Stimulated activated CD4-positive, alpha-beta T cell treated with anti-CD3 and anti-CD28 coated beads, Interleukin-1b, Interleukin-23, amount 100 ng/mL, for 4 hours (primary cell): ENCODE measurements around the gene ZNF396.

Source experiments
- DNase-seq, 2 donors: peaks; one replicate each; pipeline ENCODE4 v3.0.0-alpha.2; 2020; ENCODE audit warnings: low read depth in 2 of 2

The ZNF396 gene

DNA sequence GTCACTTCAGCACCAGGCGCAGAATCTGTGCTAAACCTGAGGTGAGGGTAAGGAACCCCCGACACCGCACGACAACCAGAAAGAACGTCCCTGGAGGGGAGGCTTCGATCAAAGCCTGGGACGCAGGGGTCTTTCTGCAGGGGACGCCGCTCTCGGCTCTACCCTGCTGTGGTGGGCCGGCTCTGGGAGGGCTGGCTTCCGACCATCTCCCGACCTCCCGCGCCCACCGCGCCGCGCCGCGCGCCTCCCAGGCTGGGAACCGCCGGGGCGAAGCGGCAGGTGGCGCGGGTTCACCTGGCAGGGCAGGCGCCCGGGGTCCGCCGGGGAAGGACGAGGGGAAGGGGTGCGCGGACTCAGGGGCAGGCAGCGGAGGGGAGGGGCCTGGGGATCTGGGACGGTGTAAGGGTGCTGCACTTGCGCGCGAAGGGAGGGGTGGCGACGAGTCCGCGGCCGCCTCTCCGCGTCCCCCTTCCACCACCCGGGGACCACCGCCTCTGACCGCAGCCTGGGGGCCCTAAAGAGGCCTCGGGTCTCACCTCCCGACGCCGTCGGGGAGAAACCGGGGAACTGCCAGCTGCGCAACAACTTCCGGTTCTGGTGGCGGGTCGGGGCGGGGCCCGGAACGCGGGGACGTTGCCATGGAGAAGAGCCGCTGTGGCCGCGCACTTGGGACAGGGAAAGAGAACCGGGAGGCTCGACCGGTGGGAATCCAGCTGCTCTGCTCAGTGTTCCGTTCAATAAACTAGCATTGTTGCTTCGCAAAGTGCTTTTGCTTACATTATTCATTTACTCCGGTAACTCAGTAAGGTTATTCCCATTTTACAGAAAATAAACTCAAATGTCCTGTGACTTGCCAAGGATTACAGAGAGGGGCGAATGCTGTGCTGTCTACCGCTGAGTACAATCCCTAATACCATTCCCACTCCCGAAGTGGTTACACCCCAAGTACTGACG, at the start of gene ZNF396:
TSS of gene ZNF396 (minus strand) at position 596 of the 954 bp plus-strand sequence. CDS start 3,045 bp downstream, outside the sequence.
- DNase-seq, result peak; percentile 46 to 58

DNA sequence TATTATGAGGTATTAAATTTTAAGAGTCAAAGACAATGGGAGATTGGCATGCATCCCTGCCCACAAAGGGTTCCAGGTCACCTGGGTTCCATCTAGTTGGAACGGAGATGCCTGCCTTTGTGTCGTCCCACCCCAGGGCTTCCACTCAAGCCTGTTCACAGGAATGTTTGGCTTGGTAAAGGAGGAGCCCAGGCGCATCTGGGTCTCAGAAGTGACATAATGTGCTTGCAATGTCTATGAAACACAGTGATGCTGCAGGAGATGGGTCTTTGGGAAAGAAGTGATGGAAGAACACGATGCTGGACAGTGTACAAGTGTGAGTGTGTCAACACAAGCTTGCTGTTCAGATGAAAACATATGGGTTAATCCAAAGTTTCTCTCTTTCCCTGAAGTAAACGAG, 49.6 kb upstream of the ZNF396 start:
- no peak for DNase-seq

DNA sequence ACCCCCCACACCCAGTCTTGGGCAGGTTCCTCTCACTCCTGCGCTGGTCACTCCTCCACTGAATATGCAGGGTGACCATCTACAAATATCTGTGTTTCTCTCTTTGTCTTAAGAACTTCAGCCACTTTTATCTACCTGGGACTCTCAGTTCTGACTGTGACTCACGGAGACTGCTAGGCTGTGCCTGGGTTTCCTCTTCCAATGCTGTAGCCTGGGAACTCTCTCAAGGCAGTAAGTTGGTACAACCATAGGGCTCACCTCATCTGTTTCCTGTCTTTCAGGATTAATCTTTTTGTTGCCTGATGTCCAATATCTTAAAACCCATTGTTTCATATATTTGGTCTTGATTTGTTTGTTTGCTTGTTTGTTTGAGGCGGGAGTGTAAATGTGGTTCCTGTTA, 47.2 kb upstream of the ZNF396 start:
- DNase-seq, result no peak

DNA sequence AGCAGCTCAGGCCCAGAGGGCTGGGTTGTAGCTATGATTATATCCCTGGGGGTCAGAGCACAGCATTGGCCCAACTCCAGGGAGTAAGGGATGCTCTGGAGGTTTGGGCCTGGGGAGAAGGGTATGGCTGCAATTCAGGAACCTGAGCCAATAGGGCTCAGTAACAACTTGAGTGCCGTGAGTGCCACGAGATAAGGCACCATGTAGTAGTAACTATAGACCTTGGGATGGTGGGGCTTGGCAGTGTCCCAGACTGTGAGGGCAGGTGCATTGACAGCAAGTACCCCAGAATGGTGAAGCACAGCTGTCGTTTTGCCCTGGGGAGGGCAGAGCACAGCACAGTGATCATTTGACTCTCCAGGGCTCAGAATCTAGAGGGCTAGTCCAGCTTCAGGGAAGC, 45.1 kb upstream of the ZNF396 start:
- no peak for DNase-seq

DNA sequence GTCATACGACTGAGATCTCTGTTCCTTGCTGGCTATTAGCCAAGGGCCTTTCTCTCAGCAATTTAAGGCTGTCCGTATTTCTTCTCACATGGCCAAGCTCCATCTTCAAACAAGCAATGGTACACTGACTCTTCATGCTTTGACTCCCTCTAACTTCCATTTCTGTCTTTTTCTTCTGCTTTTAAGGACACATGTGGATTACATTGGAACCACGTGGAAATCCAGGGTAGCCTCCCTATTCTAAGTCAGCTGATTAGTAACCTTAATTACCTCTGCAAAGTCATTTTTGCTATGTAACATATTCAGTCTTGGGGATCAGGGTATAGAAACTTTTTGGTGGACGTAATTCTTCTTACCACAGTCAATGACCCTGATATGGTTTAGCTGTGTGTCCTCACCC, 41.5 kb upstream of the ZNF396 start:
- no peak for DNase-seq

DNA sequence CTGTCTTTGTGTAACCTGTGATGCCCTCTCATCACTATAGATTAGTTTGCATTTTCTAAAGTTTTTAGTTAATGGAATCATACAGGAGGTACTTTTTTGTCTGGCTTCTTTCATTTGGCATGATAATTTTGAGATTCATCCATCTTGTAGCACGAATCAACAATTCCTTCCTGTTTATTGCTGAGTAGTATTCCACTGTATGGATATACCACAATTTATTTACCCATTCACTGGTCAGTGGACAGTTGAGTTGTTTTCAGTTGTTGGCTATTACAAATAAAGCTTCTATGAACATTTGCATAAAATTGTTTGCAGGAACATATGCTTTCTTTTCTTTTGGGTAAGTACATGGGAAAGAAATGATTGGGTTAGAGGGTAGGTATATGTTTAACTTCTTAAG, 40.1 kb upstream of the ZNF396 start:
- DNase-seq, result no peak

DNA sequence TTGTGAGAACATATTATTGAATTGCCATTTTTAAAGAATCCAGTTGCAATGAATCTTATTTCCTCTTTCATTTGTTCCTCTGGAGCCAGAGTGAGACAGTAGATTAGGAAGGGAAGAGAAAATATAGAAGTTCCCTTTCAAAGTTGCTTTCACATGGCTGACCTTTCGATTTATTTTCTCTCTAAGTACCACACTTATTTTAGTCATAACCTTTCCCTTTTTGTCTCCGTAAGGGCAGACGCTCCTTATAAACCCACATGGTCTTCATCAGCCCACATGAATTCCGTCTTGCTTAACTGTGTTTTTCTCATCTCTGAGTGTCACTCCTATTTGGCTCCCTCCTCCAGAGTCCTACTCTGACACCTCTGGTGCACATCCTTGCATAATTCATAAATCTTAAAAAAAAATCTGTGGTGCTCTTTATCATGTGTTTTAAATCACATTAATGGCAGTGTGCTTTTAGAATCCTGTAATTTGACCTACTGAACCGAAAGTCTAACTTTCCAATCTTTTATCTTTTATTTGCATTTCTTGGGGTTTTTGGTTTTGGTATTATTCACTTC, 38.5 kb upstream of the ZNF396 start:
- no peak for DNase-seq

DNA sequence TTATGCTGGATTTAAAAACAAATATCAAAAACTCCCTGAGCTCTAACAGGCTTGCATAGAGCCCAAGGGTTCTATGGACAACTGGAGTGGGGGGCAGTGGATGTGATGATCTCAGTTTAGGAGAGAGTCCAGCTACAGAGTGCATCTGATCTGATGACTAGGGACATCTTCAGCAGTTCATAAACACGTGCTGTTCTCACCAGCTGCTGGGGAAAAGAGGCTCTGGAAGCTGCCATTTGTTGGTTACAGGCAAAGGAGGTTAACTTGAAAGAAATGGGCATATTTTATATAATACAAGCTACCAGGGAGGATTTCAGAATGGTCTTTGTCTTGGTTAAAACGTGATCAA, 36.0 kb upstream of the ZNF396 start:
- no peak for DNase-seq

DNA sequence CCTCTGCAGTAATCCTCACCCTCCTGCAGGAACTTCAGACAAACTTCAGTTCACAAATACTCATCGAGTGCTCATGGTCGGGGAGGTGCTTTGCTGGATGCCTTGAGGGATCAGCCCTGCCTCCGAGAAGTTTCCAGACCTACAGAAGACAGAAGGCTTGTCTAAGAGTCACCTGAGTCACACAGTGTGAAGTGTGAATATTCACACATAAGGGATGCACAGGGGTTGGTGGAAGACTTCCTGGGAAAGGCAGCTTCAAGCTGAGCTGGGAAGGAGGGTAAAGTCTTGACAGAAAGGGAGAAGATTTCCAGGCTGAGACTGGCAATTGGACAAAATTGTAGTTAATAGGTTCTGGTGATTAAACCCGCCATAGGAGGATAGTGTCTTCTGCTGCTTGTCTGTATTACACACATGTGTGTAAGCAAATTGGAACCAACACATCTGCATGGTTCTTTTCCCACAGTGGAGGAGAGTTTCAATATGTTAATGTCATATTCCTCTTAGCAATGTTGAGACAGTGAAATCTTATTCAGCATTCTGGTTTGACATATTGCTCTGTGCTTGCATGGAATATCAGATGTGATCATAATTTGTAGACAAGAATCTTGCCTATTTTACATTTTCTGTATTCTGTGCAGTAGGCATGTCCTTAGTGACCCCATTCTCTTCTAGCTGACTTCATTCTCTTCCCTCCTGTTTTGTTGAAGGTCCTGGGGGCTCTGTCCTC, 34.7 kb upstream of the ZNF396 start:
- no peak for DNase-seq

DNA sequence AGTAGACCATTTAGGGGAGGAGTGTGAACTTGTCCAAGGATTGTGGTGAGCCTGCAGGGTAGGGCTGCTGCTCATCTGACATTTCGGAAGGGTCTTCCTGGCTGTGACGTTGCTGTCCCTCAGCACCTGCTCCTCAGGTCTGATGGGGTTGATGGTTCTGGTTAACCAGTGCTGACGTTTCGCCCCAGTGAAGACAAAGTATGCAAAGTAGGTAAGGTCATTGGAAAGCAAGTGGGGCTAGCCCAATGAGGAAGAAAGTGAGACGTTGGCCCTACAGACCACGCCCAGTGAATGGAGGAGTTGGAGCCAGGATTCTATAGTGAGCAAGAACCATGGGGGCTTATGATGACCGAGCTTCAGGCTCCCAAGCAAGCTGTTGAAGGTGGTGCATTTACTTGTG, 33.4 kb upstream of the ZNF396 start:
- DNase-seq, result no peak

DNA sequence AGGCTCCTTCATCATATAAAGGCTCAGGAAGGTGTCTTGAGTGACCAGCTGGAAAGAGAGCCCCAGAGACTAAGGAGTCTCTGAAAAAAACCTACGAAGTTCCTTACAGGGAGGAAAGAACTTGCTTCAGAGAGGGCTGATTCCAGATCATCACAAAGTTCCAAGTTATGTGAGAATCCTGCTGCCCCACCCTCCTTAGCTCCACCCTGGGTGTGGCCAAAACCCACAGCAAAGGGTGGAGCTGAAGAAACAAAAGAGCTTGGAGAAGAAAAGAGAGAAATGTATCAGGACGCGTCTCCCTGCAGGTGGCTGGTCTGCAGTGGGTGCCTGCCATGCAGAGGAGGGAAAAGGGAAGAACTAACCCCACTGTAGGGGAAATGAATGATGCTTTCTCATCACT, 32.8 kb upstream of the ZNF396 start:
- no peak for DNase-seq

DNA sequence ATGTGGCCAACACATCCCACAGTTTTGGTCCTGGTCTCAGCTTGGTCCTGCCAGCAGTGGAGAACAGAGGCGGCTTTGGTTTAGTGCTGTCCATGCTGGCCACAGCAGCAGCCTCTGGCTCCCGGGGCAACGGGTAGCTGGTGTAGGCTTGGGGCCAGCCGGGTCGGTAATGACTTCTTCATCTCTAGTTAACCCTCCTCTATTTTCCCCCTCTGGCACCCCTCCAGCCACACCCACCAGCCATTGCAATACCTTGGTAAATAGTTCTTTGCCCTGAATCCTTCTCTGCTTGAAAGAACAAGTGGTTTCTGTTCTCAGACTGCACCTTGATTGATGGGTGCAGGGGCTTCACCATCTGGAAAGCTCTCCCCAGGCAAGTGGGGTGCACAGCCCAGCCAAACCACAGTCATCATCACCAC, 31.7 kb upstream of the ZNF396 start:
- no peak for DNase-seq

DNA sequence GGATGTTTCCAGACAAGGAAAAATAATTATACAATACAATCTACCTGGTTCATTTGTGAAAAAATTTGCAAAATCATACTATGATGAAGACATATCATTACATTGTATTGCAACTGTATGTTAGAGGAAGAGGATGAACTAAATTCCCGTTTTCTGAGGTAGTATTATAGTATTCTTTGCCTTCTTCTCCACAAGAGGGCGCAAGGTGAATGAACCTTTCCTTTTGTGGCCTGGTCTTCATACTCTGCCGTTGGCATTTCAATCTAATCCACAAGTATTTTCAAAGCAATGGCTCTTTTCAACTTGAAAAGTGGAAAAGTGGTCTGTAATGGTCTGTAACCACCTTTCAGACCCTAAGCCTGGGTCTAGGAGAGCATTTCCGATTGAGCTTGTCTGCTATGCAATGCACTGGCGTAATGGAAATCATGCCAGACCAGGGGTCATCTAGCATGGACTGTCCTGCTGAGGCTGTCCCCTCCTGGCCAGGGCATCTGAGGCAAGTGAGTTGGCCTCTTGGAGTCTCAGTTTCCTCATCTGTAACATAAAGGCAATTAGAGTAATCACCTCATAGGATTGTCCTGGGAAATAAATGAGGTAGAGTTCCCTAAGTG, 30.8 kb upstream of the ZNF396 start:
- DNase-seq, result peak in 1 of 2 donors; percentile 43

DNA sequence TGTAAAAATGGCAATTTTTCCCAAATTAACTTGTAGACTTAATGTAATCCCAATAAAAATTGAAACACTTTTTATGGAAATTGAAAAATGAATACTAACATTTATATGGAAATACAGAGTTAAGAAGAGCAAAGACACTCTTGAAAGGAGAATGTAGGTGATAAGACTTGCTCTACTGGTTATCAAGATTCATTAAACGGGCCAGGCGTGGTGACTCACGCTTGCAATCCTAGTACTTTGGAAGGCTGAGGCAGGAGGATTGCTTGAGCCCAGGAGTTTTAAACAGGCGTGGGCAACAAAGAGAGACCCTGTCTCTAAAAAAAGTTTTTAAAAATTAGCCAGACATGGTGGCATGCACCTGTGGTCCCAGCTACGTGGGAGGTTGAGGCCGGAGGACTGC, 29.5 kb upstream of the ZNF396 start:
- DNase-seq, result no peak

DNA sequence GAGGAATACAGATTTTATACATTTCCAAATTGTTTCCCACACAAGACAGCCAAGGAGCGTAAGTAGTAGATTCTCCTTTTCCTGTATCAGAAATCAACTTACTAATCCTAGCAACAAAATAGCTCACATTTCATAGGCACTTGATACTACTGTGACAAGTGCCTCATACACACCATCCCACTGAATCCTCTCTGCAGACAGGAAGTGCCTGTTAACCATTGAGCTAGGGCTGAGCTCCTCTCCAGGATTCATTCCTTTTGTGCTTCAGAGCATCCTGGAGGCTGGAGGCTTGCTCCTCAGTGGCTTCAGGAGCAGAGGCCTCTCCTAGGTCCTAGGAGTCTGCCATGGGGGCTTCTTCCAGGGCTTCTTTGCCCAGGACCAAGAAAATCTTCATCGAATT, 20.8 kb upstream of the ZNF396 start:
- no peak for DNase-seq

DNA sequence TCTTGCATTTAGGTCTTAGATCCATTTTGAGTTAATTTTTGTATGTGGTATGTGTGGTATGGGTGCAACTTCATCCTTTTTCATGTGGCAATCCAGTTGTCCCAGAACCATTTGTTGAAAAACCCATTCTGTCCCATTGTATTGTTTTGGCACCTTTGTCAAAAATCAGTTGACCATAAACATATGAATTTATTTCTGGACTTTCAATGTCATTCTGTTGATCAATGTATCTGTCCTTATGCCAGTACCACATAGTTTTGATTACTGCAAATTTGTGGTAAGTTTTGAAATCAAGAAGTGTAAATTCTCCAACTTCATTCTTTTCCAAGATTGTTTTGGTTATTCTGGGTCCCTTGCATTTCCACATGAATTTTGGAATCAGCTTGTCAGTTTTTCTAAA, 16.6 kb upstream of the ZNF396 start:
- no peak for DNase-seq

DNA sequence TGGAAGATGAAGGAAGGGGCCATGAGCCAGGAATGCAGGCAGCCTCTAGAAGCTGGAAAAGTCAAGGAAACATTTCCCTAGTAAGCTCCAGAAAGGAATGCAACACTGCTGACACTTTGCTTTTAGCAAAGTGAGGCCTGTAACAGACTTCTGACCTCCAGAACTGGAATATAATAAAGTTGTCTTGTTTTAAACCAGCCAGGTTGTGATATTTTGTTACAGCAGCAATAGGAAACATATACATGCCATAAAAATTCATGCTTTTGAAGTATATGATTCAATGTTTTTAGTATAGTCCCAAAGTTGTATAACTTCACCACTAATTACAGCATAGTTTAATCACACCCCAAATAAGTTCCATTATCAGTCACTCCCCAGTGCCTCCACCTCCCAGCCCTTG, 15.2 kb upstream of the ZNF396 start:
- no peak for DNase-seq

DNA sequence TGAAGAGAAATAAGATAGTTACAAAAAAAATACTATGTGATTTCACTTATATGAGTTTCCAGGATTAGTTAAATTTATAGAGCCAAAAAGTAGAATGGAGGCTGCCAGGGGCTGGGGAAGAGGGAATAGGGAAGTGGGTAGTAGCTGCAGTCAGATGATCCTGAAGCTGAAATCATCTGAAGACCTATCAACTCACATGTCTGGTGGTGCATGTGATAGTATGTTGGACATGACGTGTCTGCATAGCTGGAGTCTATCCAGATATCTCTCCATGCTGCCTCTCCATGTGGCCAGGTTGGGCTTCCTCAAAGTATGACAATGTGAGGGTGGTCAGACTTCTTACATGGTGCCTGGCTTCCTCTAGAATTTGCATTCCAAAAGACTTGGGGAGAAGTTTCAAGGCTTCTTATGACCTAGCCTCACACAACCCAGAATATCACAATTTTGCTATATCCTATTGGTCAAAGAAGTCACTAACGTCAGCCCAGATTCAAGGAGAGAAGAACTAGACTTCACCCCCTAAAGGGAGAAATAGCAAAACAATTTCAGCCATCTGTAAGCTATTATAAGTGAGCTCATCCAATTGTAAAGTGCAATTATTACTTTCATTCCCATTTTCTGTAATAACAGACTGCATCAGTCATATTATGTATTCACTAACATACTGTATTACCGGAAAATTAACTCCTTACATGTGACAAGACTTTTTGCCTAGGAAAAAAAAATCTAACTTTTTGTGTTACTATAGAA, 14.0 kb upstream of the ZNF396 start:
- DNase-seq, result no peak

DNA sequence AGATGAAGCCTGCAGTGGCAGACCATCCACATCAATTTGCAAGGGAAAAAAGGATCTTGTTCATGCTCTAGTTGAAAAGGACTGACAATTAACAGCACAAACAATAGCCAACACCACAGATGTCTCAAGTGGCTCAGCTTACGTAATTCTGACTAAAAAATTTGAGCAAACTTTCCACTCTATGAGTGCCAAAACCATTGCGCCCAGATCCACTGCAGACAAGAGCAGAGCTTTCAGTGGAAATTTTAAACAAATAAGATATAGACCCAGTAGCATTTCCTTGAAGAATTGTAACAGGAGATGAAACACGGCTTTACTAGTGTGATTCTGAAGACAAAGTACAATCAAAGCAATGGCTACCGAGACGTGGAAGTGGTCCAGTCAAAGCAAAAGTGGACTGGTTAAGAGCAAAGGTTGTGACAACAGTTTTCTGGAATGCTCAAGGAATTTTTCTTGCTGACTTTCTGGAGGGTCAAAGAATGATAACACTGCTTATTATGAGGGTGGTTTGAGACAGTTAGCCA, 12.0 kb upstream of the ZNF396 start:
- DNase-seq, result no peak

DNA sequence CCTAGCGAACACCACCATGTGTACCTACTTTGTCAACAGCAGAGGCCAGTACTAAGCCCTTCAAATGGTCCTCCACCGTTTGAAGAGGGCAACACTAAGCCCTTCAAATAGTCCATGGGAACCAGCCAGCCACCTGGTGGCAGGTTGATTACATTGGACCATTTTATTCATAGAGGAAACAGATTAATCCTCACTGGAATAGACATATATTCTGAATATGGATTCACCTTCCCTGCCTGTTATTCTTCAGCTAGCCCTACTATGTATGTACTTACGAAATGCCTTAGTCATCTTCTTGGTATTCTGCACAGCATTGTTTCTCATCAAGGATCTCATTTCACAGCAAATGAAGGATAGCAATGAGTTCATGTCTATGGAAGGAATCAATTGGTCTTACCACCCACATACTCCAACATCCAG, 10.0 kb upstream of the ZNF396 start:
- DNase-seq, result no peak

DNA sequence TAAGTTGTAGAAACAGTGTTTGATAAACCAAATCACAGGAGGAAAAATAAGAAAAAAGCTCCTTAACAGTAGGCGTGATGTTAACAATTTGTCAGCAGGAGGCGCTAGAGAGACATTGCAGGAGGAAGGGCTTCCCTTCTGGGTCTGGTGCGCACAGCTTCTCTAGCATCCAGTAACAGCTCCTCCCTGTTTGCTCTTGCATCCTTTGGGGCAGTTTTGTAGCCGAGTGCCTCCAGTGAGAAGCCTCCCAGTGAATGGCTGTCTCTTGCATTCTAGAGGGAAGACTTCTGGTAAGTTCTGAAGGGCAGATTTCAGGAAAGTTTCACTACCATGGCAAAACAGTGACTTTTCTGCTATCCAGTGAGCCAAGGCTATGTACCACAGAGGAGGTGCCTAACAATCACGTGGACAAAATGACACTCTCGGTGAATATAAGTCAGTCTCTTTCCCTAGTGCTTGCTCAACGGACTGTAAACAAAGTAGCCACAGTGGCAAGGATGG, 9.5 kb upstream of the ZNF396 start:
- peak; percentile 11 to 61 for DNase-seq
